K562 (cell line): ENCODE data around the gene PIP4K2A. TPM values are rescaled to one million over a fixed set of nuclear protein-coding genes. Genes with fewer than 3 reads are reported as not detected.

Source experiments
- ATF6 ChIP-seq: sonication (generic); formaldehyde crosslinking; IDR thresholded peaks from 2 replicates; pipeline ENCODE4 v1.4.0; 2020; ENCODE audit warnings: mild to moderate bottlenecking, missing genetic modification reagents
- BRF2 ChIP-seq: IDR thresholded peaks from 3 replicates; pipeline ENCODE4 v1.6.1; 2011; ENCODE audit warnings: borderline replicate concordance, mild to moderate bottlenecking; ENCODE audit not compliant: insufficient read length, insufficient read depth
- CAMTA2 ChIP-seq: fragments of 250-450 bp; sonication (Bioruptor Pico); conservative IDR thresholded peaks from 2 replicates; pipeline ENCODE4 v1.5.1; 2022
- DDX20 ChIP-seq: fragments of 450-650 bp; IDR thresholded peaks from 2 replicates; pipeline ENCODE4 v1.6.1; 2016; ENCODE audit warnings: missing genetic modification characterization, low read depth, mild to moderate bottlenecking, missing compliant biosample characterization, moderate library complexity
- DEAF1 ChIP-seq: fragments of 450-650 bp; formaldehyde crosslinking; IDR thresholded peaks from 2 replicates; pipeline ENCODE4 v1.4.0; 2020; ENCODE audit warnings: mild to moderate bottlenecking, moderate library complexity
- FOXK2 ChIP-seq, 2 experiments: fragments of 450-650 bp; IDR thresholded peaks in 1 of 2; conservative IDR thresholded peaks in 1 of 2; 2 replicates each; pipeline ENCODE4 v1.6.1; 2016; ENCODE audit warnings: low read depth in 2 of 2, mild to moderate bottlenecking in 1 of 2
- HDAC6 ChIP-seq: IDR thresholded peaks from 2 replicates; pipeline ENCODE4 v1.6.1; 2012; ENCODE audit warnings: low read depth, mild to moderate bottlenecking, control low read depth, inconsistent platforms, low read length, moderate library complexity
- HDGF ChIP-seq: fragments of 450-650 bp; IDR thresholded peaks from 2 replicates; pipeline ENCODE4 v1.6.1; 2016
- MAFK ChIP-seq: IDR thresholded peaks from 2 replicates; pipeline ENCODE4 v1.6.1; 2011; ENCODE audit warnings: low read length, improper control_type of control experiment
- MCM7 ChIP-seq, 2 experiments: fragments of 450-650 bp; IDR thresholded peaks; 2 replicates each; pipeline ENCODE4 v1.6.1; 2016 to 2018
- POLR2H ChIP-seq: IDR thresholded peaks from 2 replicates; pipeline ENCODE4 v1.6.1; 2016; ENCODE audit warnings: missing genetic modification characterization, low read depth, mild to moderate bottlenecking, control low read depth, missing compliant biosample characterization, moderate library complexity
- RHOXF2B ChIP-seq: fragments of 250-450 bp; sonication (Bioruptor Pico); conservative IDR thresholded peaks from 2 replicates; pipeline ENCODE4 v1.5.1; 2021
- SIN3A ChIP-seq, 2 experiments: fragments of 150-350 bp in 1 of 2; IDR thresholded peaks; 2 replicates each; pipeline ENCODE4 v1.6.1; 2011 to 2016; ENCODE audit warnings: borderline replicate concordance in 2 of 2, low read depth in 2 of 2, low read length in 2 of 2, mild to moderate bottlenecking in 2 of 2, moderate library complexity in 2 of 2; ENCODE audit not compliant: control insufficient read depth in 1 of 2
- SP1 ChIP-seq: sonication (generic); formaldehyde crosslinking; IDR thresholded peaks from 2 replicates; pipeline ENCODE4 v1.8.1; 2022; ENCODE audit warnings: mild to moderate bottlenecking, missing genetic modification reagents
- TAF1 ChIP-seq: IDR thresholded peaks from 2 replicates; pipeline ENCODE4 v1.6.1; 2011; ENCODE audit warnings: mild to moderate bottlenecking, low read length, moderate library complexity; ENCODE audit not compliant: insufficient read depth, control insufficient read depth, severe bottlenecking; ENCODE audit errors: extremely low read depth
- TAF15 ChIP-seq: fragments of 200-400 bp; formaldehyde crosslinking; IDR thresholded peaks from 2 replicates; pipeline ENCODE4 v1.6.1; 2017; ENCODE audit warnings: mild to moderate bottlenecking, low read depth, low read length, moderate library complexity
- THRB ChIP-seq: fragments of 450-650 bp; formaldehyde crosslinking; conservative IDR thresholded peaks from 2 replicates; pipeline ENCODE4 v1.4.0; 2022; ENCODE audit warnings: mild to moderate bottlenecking, missing genetic modification characterization
- TRIM24 ChIP-seq, 2 experiments: fragments of 450-650 bp; IDR thresholded peaks; 2 replicates each; pipeline ENCODE4 v1.6.1; 2016
- TSC22D4 ChIP-seq: fragments of 450-650 bp; IDR thresholded peaks from 2 replicates; pipeline ENCODE4 v1.6.1; 2016; ENCODE audit warnings: missing genetic modification characterization, missing biosample characterization, control low read depth
- XRCC4 ChIP-seq: IDR thresholded peaks from one replicate; pipeline ENCODE4 v1.6.1; 2011; ENCODE audit not compliant: insufficient read depth, insufficient read length; ENCODE audit errors: extremely low read depth
- ZNF253 ChIP-seq: fragments of 250-450 bp; sonication (Bioruptor Pico); conservative IDR thresholded peaks from 2 replicates; pipeline ENCODE4 v1.6.1; 2021; ENCODE audit warnings: mild to moderate bottlenecking
- ZNF263 ChIP-seq: sonication (generic); formaldehyde crosslinking; IDR thresholded peaks from 2 replicates; pipeline ENCODE4 v1.8.0; 2022; ENCODE audit warnings: mild to moderate bottlenecking, missing genetic modification reagents, borderline replicate concordance
- ZNF354B ChIP-seq: fragments of 250-450 bp; sonication (Bioruptor Pico); IDR thresholded peaks from 2 replicates; pipeline ENCODE4 v1.4.0; 2020
- ZNF436 ChIP-seq: fragments of 250-450, 450-650 bp; sonication (Bioruptor Pico); formaldehyde crosslinking; IDR thresholded peaks from 2 replicates; pipeline ENCODE4 v1.7.0; 2020; ENCODE audit warnings: mild to moderate bottlenecking
- ZNF79 ChIP-seq: fragments of 250-450 bp; sonication (Bioruptor Pico); IDR thresholded peaks from 2 replicates; pipeline ENCODE4 v1.4.0; 2020; ENCODE audit warnings: low read depth, mild to moderate bottlenecking, moderate library complexity
- polyA plus RNA-seq, 8 experiments: library from polyadenylated mRNA; depleted of rRNA in 4 of 8; stranded (reverse) in 5 of 8; unstranded in 3 of 8; fragments of >200 nt; fragmentation: Nextera tagmentation in 2 of 8; fragmentation: Illumina TruSeq in 1 of 8; extraction: Ambion mirVana in 2 of 8; extraction: Trizol in 1 of 8; gene quantifications; 2 replicates each; pipeline versions ENCODE4 v1.2.1 to v1.2.3, GENCODE V29; 2011 to 2014; ENCODE audit warnings: inconsistent platforms in 1 of 8, missing spikeins in 1 of 8
- total RNA-seq, 7 experiments: library from RNA; depleted of rRNA in 6 of 7; stranded (reverse); fragments of >200 nt in 6 of 7; fragmentation: Illumina TruSeq in 2 of 7; extraction: Trizol in 2 of 7; gene quantifications; 2 replicates each; pipeline versions ENCODE4 v1.2.1 to v1.2.3, GENCODE V29; 2011 to 2021; ENCODE audit warnings: low replicate concordance in 1 of 7

Gene PIP4K2A
- total and polyA plus RNA-seq, 9 of the 15 experiments (the other 6 are each of a cell fraction or from before 2014, with no cell fraction given) = 35.6 to 117 (median 71.9) TPM

GRCh38 chr10:22736134-22736533 is 21.8 kb upstream of the PIP4K2A start (continued):
- TF ChIP-seq DEAF1 (CRISPR knock-in tag) (no peak), ATF6 (CRISPR knock-in tag) (no peak), TSC22D4 (tag) (no peak), ZNF263 (CRISPR knock-in tag) (no peak), HDAC6 (no peak), HDGF (no peak), ZNF79 (no peak), XRCC4 (no peak), THRB (CRISPR knock-in tag) (no peak), ZNF253 (CRISPR knock-in tag) (no peak), MCM7 (IDR thresholded peaks at IDR 0.05) (no peak), BRF2 (no peak), TRIM24 (IDR thresholded peaks at IDR 0.05) (peak; percentile 22 to 52; a peak in 2 of 4 replicates), MAFK (peak; percentile 54; the same call in 1 of the 2 replicates), TAF1 (no peak), ZNF354B (CRISPR knock-in tag) (no peak), ZNF436 (no peak), RHOXF2B (CRISPR knock-in tag) (no peak), DDX20 (no peak), CAMTA2 (no peak), FOXK2 (conservative IDR thresholded peaks at IDR 0.05 in 1 of 2, IDR thresholded peaks at IDR 0.05 in 1 of 2; ENCODE audit: low read depth in 2 of 2) (no peak), POLR2H (tag) (no peak), SIN3A (IDR thresholded peaks at IDR 0.05; ENCODE audit: borderline replicate concordance in 2 of 2, control insufficient read depth in 1 of 2, low read depth in 2 of 2, low read length in 2 of 2) (no peak), SP1 (CRISPR knock-in tag) (no peak), TAF15 (no peak)
